Measurements from ENCODE around the gene CSNK1D.
A peak's percentile ranks its signal among the peaks of the same experiment; 100 is the strongest.

The CSNK1D gene

GRCh38 chr17:82273327-82274133, at the start of gene CSNK1D:
CSNK1D (minus strand) TSS chr17:82273700; CDS start chr17:82273381, 319 bp downstream.
- in situ Hi-C loops (cut with HindIII; ENCODE audit: low sequenced_read_pairs), result no loop called here
- peak within 1 kb of the TSS; percentile 83 for H3K4me3 ChIP-seq (ENCODE audit: low read depth, low read length)
- peak; percentile 88 for DNase-seq (ENCODE audit: low read depth, low spot score)
- no peak for TF ChIP-seq CTCF (IDR thresholded peaks at IDR 0.05; ENCODE audit: low read depth, low read length)

- TF ChIP-seq CTCF (IDR thresholded peaks at IDR 0.05; ENCODE audit: low read depth, low read length), result no peak
- no peak overlapping the region for H3K4me3 ChIP-seq (ENCODE audit: low read depth, low read length)
- DNase-seq (ENCODE audit: low read depth, low spot score), result no peak
- in situ Hi-C loops (cut with HindIII; ENCODE audit: low sequenced_read_pairs), result no loop called here
Measured at GRCh38 chr17:82322526-82323453, 49.3 kb upstream of the CSNK1D start.

- no peak for DNase-seq (ENCODE audit: low read depth, low spot score)
- no peak overlapping the region for H3K4me3 ChIP-seq (ENCODE audit: low read depth, low read length)
- TF ChIP-seq CTCF (IDR thresholded peaks at IDR 0.05; ENCODE audit: low read depth, low read length), result no peak
- in situ Hi-C loops (cut with HindIII; ENCODE audit: low sequenced_read_pairs), result no loop called here
Measured at GRCh38 chr17:82321947-82322466, 48.5 kb upstream of the CSNK1D start.

GRCh38 chr17:82320956-82321927, 47.7 kb upstream of the CSNK1D start:
- no peak overlapping the region for H3K4me3 ChIP-seq (ENCODE audit: low read depth, low read length)
- DNase-seq (ENCODE audit: low read depth, low spot score), result no peak
- TF ChIP-seq CTCF (IDR thresholded peaks at IDR 0.05; ENCODE audit: low read depth, low read length), result peak; percentile 77
- in situ Hi-C loops (cut with HindIII; ENCODE audit: low sequenced_read_pairs), result no loop called here

GRCh38 chr17:82320140-82320840, 46.8 kb upstream of the CSNK1D start:
- no peak for TF ChIP-seq CTCF (IDR thresholded peaks at IDR 0.05; ENCODE audit: low read depth, low read length)
- DNase-seq (ENCODE audit: low read depth, low spot score), result no peak
- in situ Hi-C loops (cut with HindIII; ENCODE audit: low sequenced_read_pairs), result no loop called here

More at GRCh38 chr17:82320140-82320840, 46.8 kb upstream of the CSNK1D start:
- no peak overlapping the region for H3K4me3 ChIP-seq (ENCODE audit: low read depth, low read length)

All from astrocyte of the spinal cord (primary cell).